ENCODE results near the gene GP9.

DNA sequence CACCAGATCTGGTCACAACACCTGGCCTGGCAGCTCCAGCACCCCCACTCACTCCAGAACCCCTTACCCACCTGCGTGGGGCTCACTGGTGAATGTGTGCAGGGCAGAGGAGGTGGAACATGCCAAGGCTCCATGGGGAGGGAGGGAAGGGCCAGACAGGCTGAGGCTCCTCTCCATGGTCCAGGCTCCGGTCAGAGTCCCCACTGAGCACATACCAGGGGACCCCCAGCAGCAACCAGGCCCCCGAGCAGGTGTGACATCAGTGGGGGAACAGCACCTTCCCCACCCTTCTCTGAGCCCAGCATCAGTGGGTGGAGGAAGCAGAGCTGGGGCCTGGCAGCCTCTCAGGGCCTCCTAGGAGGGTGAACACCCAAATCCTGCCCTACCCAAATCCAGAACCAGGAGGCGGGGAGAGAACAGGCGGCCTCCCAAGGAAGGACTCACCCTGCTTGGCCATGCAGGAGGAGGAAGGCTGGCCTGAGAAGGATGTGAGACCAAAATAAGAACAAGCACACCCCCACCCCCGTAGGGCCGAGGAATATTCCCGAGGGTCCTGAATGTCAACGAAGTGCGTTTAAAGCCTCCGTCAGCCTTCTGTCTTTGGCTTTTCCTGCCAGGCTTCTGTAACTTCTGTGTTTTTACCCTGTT lies 1.1 kb upstream of the GP9 start:
- TF ChIP-seq, protein P1, sequence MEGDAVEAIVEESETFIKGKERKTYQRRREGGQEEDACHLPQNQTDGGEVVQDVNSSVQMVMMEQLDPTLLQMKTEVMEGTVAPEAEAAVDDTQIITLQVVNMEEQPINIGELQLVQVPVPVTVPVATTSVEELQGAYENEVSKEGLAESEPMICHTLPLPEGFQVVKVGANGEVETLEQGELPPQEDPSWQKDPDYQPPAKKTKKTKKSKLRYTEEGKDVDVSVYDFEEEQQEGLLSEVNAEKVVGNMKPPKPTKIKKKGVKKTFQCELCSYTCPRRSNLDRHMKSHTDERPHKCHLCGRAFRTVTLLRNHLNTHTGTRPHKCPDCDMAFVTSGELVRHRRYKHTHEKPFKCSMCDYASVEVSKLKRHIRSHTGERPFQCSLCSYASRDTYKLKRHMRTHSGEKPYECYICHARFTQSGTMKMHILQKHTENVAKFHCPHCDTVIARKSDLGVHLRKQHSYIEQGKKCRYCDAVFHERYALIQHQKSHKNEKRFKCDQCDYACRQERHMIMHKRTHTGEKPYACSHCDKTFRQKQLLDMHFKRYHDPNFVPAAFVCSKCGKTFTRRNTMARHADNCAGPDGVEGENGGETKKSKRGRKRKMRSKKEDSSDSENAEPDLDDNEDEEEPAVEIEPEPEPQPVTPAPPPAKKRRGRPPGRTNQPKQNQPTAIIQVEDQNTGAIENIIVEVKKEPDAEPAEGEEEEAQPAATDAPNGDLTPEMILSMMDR (conservative IDR thresholded peaks at IDR 0.05; ENCODE audit: low read length), result no peak
- TF ChIP-seq EZH2phosphoT487 (IDR thresholded peaks at IDR 0.05; ENCODE audit: borderline replicate concordance, low read depth, low read length), result no peak
